Raji (cell line): ENCODE data around the gene PRR35.

Source experiments
- POLR2A ChIP-seq: IDR thresholded peaks from 2 replicates; pipeline ENCODE4 v1.6.1; 2011; ENCODE audit warnings: low read depth, low read length, control low read depth; ENCODE audit not compliant: insufficient read depth

Gene PRR35

GRCh38 chr16:560204-560700 lies at the start of gene PRR35:
Gene PRR35 (plus strand): TSS chr16:560394. CDS start chr16:563295, 2,901 bp downstream.
- TF ChIP-seq POLR2A: no peak

- TF ChIP-seq POLR2A: no peak
Observed at GRCh38 chr16:512802-513201, 47.4 kb upstream of the PRR35 start.

GRCh38 chr16:513950-514349 lies 46.2 kb upstream of the PRR35 start:
- TF ChIP-seq POLR2A: no peak

- TF ChIP-seq POLR2A: no peak
Observed at GRCh38 chr16:515175-515938, 44.8 kb upstream of the PRR35 start.

GRCh38 chr16:515939-516226 lies 44.3 kb upstream of the PRR35 start:
- no peak for TF ChIP-seq POLR2A

- no peak for TF ChIP-seq POLR2A
Observed at GRCh38 chr16:516301-516700, 43.9 kb upstream of the PRR35 start.

GRCh38 chr16:518858-519257 lies 41.3 kb upstream of the PRR35 start:
- TF ChIP-seq POLR2A: no peak

- TF ChIP-seq POLR2A: no peak
Observed at GRCh38 chr16:519425-519824, 40.8 kb upstream of the PRR35 start.

- TF ChIP-seq POLR2A: no peak; the same call in 1 of the 2 replicates
Observed at GRCh38 chr16:519841-520687, 40.1 kb upstream of the PRR35 start.

- no peak for TF ChIP-seq POLR2A
Observed at GRCh38 chr16:520847-521246, 39.3 kb upstream of the PRR35 start.

- no peak; the same call in none of the 2 replicates for TF ChIP-seq POLR2A
Observed at GRCh38 chr16:521381-522210, 38.6 kb upstream of the PRR35 start.

GRCh38 chr16:522320-523096 lies 37.7 kb upstream of the PRR35 start:
- TF ChIP-seq POLR2A: peak; percentile 28; the same call in 1 of the 2 replicates

- TF ChIP-seq POLR2A: peak; percentile 45
Observed at GRCh38 chr16:523097-523741, 37.0 kb upstream of the PRR35 start.
